Activated CD8-positive, alpha-beta T cell treated with anti-CD3 and anti-CD28 coated beads for 36 hours (primary cell): ENCODE measurements around the gene ADAMTS1. TPM values are rescaled to one million over a fixed set of nuclear protein-coding genes. Genes with fewer than 3 reads are reported as not detected.

Source experiments
- ATAC-seq: fragments of 200-7000 bp; cut with Tn5 transposase; one replicate; pipeline ENCODE4 v1.10.0; 2021; ENCODE audit warnings: mild to moderate bottlenecking, moderate library complexity
- CTCF ChIA-PET: fragments of 350-600 bp; sonication (Branson Sonifier 250); formaldehyde crosslinking; loops from one replicate; lab custom pipeline; 2021; ENCODE audit warnings: antibody characterized with exemption; lab: Charles Lee
- POLR2A ChIA-PET: fragments of 350-600 bp; sonication (Branson Sonifier 250); formaldehyde crosslinking; loops from one replicate; lab custom pipeline; 2021; ENCODE audit warnings: antibody characterized with exemption; lab: Charles Lee
- DNase-seq: peaks from one replicate; pipeline ENCODE4 v3.0.0-alpha.2; 2020
- H3K27ac Mint-ChIP-seq: one replicate; pipeline ENCODE4 v1.8.0; 2021; ENCODE audit warnings: mild to moderate bottlenecking, mixed read lengths
- H3K27me3 Mint-ChIP-seq: one replicate; pipeline ENCODE4 v1.8.0; 2021; ENCODE audit warnings: mixed read lengths
- H3K36me3 Mint-ChIP-seq: one replicate; pipeline ENCODE4 v1.8.0; 2021; ENCODE audit warnings: low read depth, mixed read lengths
- H3K4me1 Mint-ChIP-seq: one replicate; pipeline ENCODE4 v1.8.0; 2021; ENCODE audit warnings: low read depth, mixed read lengths
- H3K4me3 Mint-ChIP-seq: one replicate; pipeline ENCODE4 v1.8.0; 2021; ENCODE audit warnings: mild to moderate bottlenecking, moderate library complexity, mixed read lengths
- H3K9me3 Mint-ChIP-seq: one replicate; pipeline ENCODE4 v1.8.0; 2021; ENCODE audit warnings: mixed read lengths
- CTCF ChIP-seq: fragments of 200-600 bp; IDR thresholded peaks from one replicate; pipeline ENCODE4 v1.8.0; 2022; ENCODE audit warnings: antibody characterized with exemption, mild to moderate bottlenecking
- intact Hi-C: fragments of 100-400 bp; cut with micrococcal nuclease; formaldehyde crosslinking; loops from one replicate; pipeline ENCODE4 v1.10.0; 2022
- total RNA-seq, 2 experiments: library from RNA; stranded (reverse); gene quantifications; one replicate each; pipeline ENCODE4 v1.2.3, GENCODE V29; 2021

The ADAMTS1 gene
- total RNA-seq, 2 experiments from 2014 or later, result 0.20 TPM; not detected in 1

GRCh38 chr21:26836528-26836927, 8.7 kb downstream of the ADAMTS1 start:
- H3K27me3 Mint-ChIP-seq, result peaks cover 24% of the 10 kb centered on the region
- peaks cover 3% of the 10 kb centered on the region for H3K4me1 Mint-ChIP-seq
- DNase-seq (no peak), ATAC-seq (no peak)
- POLR2A ChIA-PET, result interaction anchor here (0.7 kb wide), 1 partner anchor 44 kb away, joined by 3 read pairs; no protein-coding TSS in a partner anchor
- H3K27ac Mint-ChIP-seq, result no peak overlapping the region
- no peaks in the 10 kb centered on the region for H3K36me3 Mint-ChIP-seq
- no peak overlapping the region for H3K4me3 Mint-ChIP-seq
- intact Hi-C loops, result no loop called here
- no peak for TF ChIP-seq CTCF
- H3K9me3 Mint-ChIP-seq, result no peaks in the 10 kb centered on the region
- CTCF ChIA-PET, result interaction anchor here (1.7 kb wide), 1 partner anchor 1909 kb away, joined by 5 read pairs; no protein-coding TSS in a partner anchor

- POLR2A ChIA-PET, result no interaction called here
- CTCF ChIA-PET, result no interaction called here
- H3K9me3 Mint-ChIP-seq, result no peaks in the 10 kb centered on the region
- no peak for TF ChIP-seq CTCF
- H3K36me3 Mint-ChIP-seq, result no peaks in the 10 kb centered on the region
- DNase-seq, result no peak
- peaks cover 3% of the 10 kb centered on the region for H3K4me1 Mint-ChIP-seq
- no peak overlapping the region for H3K4me3 Mint-ChIP-seq
- H3K27me3 Mint-ChIP-seq, result peaks cover 21% of the 10 kb centered on the region
- intact Hi-C loops, result no loop called here
- H3K27ac Mint-ChIP-seq, result no peak overlapping the region
- no peak for ATAC-seq
Observed at GRCh38 chr21:26835714-26836265, 9.4 kb downstream of the ADAMTS1 start.

- peaks cover 16% of the 10 kb centered on the region for H3K27me3 Mint-ChIP-seq
- no peaks in the 10 kb centered on the region for H3K36me3 Mint-ChIP-seq
- no peak for TF ChIP-seq CTCF
- ATAC-seq (no peak), DNase-seq (no peak)
- ChIA-PET POLR2A (no interaction called here), CTCF (no interaction called here)
- no peak overlapping the region for H3K27ac Mint-ChIP-seq
- intact Hi-C loops, result no loop called here
- H3K4me1 Mint-ChIP-seq, result peaks cover under 1% of the 10 kb centered on the region
- no peak overlapping the region for H3K4me3 Mint-ChIP-seq
- H3K9me3 Mint-ChIP-seq, result no peaks in the 10 kb centered on the region
Observed at GRCh38 chr21:26835027-26835713, 10.0 kb downstream of the ADAMTS1 start.

GRCh38 chr21:26834181-26834905, 10.9 kb downstream of the ADAMTS1 start:
- DNase-seq, result no peak
- CTCF ChIA-PET, result interaction anchor here (1.0 kb wide), 1 partner anchor 16 kb away, joined by 3 read pairs; no protein-coding TSS in a partner anchor
- intact Hi-C loops, result no loop called here
- no peaks in the 10 kb centered on the region for H3K4me1 Mint-ChIP-seq
- TF ChIP-seq CTCF, result no peak
- POLR2A ChIA-PET, result no interaction called here
- peaks cover 12% of the 10 kb centered on the region for H3K27me3 Mint-ChIP-seq
- H3K9me3 Mint-ChIP-seq, result no peaks in the 10 kb centered on the region
- no peak for ATAC-seq
- H3K27ac Mint-ChIP-seq, result no peak overlapping the region
- H3K36me3 Mint-ChIP-seq, result no peaks in the 10 kb centered on the region
- no peak overlapping the region for H3K4me3 Mint-ChIP-seq
